Stimulated activated CD8-positive, alpha-beta memory T cell treated with anti-CD3 and anti-CD28 coated beads, Interleukin-7, amount 100 ng/mL, for 48 hours (primary cell): ENCODE measurements around the gene SLC39A8.
"Not testable (repeated sequence)": the region's sequence is repeated elsewhere in the genome, so short reads cannot be mapped to it uniquely, and the experiment has no call there.

ENCODE experiments used
- DNase-seq, 2 donors: peaks; one replicate each; pipeline ENCODE4 v3.0.0-alpha.2; 2020; ENCODE audit warnings: low read depth in 1 of 2; ENCODE audit errors: extremely low read depth in 1 of 2

The SLC39A8 gene

DNA sequence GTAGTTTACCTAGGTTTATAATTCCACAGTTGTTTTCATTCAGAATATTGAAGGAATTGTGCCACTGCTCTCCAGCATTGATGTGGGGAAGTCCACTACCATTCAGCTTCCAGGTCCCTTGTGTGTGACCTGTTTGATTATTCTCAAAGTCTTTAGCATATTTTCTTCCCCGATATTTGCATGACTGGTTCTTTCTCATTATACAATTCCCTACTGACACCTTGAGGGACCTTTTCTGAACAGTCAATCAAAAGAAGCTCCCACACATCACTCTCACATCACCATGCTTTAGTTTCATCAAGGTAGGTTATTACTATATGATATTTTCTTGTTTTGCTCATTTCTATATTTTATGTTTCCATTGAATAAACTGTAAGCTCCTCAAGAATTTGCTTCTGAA lies 44.1 kb downstream of the SLC39A8 start:
- DNase-seq = no peak

DNA sequence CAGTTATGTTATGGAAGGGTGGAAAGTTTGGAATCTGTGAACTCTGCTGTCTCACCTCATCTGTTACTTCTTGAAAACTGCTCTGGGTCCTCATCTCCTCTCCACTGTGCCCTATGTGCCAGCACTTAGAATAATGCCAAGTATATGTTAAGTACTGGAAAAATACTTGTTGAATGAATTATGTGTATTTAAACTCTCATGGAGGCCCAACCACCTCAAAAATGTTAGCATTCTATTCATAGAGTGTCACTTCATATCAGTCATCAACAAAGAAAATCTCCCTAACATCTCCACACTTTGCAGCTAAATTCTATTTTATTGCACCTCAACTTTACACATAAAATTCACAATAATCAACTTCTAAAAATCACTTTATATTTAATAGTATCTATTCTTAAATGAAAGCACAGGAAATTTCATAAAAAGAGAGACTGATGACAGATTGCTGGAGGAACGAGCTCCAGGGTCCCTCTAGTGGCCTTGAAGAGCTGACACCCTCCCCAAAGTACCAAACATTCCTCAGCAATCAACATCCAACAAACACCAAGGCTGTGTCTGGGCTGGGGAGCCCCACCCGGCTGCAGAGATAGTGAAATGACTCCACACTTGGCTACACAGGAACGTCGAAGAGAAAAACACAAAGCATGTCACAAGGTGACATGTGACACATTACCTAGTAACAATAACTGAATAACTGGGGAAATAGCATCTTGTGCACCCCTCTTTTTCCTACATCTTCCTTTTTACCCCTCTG lies 45.8 kb downstream of the SLC39A8 start:
- no peak for DNase-seq

DNA sequence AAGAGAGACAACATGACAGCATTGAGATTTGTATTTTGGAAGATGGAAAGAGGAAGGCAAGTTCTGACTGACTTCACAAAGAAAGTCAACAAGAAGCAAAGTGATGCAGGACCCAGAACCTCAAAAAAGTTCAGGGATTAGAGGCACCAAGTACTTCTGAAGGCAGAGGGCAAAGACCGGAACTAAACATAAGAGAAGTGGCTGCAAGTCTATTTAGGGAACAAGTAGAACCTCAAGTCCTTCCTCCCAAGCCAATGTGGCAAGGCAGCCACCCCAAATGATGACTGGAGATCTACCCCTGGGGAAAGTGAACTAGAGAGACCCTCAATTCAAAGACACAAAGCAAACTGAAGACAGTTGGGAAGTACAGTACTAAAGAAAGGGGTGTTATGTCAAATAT lies 46.6 kb downstream of the SLC39A8 start:
- no peak for DNase-seq

DNA sequence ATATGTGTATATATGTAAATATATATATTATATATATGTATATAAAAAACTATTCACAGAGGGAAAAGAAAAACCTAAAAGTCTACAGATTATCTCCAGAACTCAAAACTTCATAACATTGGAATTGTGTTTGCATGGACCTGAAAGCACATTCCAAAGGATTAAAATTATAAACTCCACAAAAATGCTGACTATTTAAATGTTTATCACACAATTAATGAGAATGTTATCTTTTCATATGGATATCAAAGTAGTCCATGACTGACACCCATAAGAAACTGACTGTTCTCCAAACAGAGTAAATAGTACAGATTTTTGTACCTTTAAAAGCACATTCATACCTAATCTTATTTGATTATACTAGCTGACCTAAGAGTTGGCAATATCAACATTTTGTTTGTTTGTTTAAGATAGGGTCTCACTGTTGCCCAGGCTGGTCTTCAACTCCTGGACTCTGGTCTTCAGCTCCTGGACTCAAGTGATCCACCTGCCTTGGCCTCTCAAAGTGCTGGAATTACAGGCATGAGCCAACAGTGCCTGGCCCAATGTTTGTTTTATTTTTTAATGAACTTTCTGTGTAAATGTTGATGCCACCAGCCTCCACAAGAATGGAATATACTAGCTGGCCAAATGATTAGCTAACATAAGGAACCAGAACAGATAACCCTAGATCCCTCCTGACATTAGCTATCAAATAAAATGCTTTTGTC lies 50.0 kb downstream of the SLC39A8 start:
- no peak for DNase-seq

- DNase-seq = no peak
Measured at GRCh38 chr4:102288497-102288896, 56.8 kb downstream of the SLC39A8 start.

- DNase-seq = no peak
Measured at GRCh38 chr4:102285831-102286230, 59.5 kb downstream of the SLC39A8 start.

DNA sequence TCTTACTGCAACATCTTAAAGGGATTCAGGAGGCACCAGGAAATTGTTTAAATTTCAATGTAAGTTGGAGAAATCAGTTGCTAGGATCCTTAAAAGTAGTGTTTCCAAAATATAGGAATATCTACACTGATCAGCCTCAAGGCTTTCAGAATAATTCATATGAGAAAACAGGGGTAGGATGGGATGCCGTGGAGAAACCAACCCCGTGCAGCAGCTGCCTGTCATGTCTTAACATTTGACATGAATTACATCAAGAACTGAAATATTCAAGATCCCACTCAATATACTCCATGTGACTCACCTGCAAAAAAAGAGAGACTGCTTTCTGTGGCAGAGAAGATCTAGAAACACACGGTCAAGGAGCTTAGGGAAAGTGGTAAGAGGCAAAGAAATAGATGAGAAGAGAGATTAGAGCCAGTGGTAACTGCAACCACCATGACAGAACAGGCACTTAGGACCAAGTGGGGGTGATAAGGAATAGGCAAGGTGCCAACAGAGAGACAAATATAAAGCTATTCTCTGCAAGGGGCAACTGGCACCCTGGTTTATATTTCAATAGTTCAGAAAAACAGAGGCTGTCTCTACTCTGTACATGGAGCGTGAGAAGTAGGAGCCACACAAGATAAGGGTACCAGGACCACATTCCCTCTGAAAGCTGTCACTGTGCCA lies 64.0 kb downstream of the SLC39A8 start:
- DNase-seq = no peak

- not testable (repeated sequence) for DNase-seq
Measured at GRCh38 chr4:102273317-102273716, 72.0 kb downstream of the SLC39A8 start.

- no peak for DNase-seq
Measured at GRCh38 chr4:102272318-102272717, 73.0 kb downstream of the SLC39A8 start.

DNA sequence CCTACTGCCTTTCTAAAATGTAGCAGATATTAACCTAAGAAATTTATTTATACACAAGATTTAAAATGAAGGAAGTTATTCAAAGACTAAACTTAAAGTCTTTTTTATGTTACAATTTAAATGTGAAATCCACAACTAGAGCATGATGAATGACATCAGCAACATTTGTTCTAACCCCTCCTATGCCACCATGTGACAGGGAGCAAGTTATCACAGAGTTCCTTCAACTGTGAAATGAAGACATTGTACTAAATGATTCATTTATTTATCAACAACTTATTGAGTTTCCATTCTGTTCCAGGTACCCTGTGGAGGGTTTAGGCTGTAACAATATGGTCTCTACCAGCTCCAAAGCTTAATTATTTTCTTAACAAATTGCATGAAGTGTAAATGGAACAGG lies 76.9 kb downstream of the SLC39A8 start:
- DNase-seq = no peak

GRCh38 chr4:102263024-102263787 lies 82.1 kb downstream of the SLC39A8 start:
- peak in 1 of 2 donors; percentile 4 for DNase-seq

GRCh38 chr4:102259702-102260101 lies 85.6 kb downstream of the SLC39A8 start:
- no peak for DNase-seq

DNA sequence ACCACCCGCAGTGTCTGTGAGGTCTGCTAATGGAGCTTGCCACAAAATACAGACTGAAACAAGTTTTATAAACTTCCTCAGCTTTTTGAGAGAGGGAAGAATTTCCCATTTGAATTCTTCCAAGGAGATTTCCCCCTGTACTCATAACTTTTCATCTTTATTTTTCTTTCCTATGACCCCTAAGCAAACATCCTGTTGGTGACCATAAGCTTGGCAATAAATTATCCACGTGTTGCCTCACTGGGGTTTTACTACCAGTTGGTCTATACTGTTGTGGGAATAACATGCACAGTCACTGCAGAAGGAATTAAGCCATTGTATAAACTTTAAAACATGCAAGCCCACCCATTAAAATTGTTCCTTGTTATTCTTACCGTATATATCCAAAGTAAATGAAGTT lies 86.2 kb downstream of the SLC39A8 start:
- DNase-seq = no peak

DNA sequence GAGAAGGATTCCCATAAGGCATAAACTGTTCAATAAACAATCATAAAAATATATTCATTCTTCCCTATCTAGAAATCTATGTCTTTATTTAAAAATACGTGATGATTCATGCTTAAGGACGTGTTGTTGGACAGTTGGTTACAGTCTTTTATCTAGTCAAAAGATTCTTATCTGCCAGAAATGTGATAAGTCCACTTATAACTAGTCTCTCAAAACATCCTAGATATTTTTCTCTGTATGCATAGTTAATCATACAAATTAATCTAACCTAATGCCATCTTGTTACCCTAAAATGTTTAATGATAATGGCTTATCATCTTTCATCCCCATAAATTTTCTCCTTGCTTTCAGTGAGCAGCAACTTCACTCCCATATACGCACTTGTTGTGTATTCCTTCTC lies 89.0 kb downstream of the SLC39A8 start:
- DNase-seq = no peak

DNA sequence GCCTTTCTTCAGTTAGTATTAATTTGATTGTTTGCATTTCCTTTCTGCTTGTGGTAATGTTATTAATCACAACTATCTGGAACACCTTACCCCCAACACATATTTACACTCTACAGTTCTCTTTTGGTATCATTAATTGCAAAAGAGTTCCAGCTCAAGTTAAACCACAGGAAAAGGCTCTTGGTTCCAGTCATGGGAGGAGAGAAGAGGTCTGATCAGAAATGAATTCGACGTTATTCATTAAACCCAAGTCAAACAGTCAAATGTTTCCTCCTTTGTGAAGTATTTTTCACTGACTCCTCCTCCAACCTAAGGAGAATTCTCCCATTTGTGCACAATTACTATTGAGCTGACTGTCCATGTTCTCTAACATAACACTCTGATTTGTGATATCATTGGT lies 91.4 kb downstream of the SLC39A8 start:
- no peak for DNase-seq

- no peak for DNase-seq
Measured at GRCh38 chr4:102252171-102252570, 93.1 kb downstream of the SLC39A8 start.

DNA sequence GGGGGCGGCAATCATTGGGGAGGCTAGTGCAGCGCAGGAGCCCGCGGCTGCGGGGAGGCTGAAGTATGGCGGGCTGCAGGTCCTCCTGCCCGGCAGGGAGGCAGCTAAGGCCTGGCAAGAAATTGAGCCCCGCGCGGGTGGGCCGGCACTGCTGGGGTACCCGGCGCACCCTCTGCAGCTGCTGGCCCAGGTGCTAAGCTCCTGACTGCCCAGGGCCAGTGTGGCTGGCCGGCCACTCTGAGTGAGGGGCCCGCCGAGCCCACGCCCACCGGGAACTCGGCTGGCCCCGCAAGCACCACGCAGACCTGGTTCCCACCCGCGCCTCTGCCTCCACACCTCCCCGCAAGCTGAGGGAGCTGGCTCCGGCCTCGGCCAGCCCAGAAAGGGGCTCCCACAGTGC lies 94.9 kb downstream of the SLC39A8 start:
- DNase-seq = no peak

DNA sequence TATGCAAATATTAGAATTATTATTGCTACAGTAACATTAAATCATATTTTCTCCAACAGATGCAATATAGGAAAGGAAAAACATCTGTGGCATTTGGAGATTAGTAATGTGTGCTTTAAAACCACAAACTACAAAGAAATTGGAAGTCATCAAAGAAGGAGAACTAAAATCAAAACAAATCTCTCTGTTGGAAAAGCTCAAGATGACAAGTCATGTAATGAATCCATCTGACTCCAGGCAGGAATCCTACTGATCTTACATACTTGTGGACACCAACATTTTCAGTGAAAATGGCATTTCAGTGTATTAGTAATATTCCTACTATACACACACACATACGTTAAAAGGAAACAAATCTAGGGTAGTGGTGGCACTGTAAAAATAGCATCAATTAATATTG lies 98.2 kb downstream of the SLC39A8 start:
- no peak for DNase-seq

DNA sequence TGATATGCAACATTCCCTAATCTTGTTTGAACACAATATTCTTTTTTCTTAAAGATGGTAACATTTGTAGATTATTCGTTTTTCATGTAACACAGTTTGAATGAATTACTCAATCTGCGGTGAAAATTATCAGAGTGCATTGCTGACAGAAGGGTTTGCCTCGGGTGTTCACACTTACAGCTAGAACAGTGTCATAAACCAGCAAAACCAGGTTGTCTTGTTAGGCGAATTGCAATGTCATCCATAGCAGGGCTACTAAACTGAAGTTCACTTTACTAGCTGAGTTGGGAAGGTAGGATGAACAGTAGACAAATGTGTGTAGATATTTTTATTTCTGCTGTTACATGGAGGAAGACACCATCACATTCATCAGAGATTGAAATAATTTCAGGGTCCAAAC lies 98.9 kb downstream of the SLC39A8 start:
- DNase-seq = no peak

- DNase-seq = no peak
Measured at GRCh38 chr4:102244878-102245535, 100.3 kb downstream of the SLC39A8 start.

GRCh38 chr4:102243296-102243695 lies 102.0 kb downstream of the SLC39A8 start:
- not testable (repeated sequence) for DNase-seq
